GDM1 (cell line): ENCODE measurements around the gene JADE1.
A peak's percentile ranks its signal among the peaks of the same experiment; 100 is the strongest.

Experiments
- DNase-seq: peaks from one replicate; lab custom pipeline; 2025; lab: John Stamatoyannopoulos, UW

The JADE1 gene

GRCh38 chr4:128846063-128846462 is 36.6 kb downstream of the JADE1 start:
- no peak for DNase-seq

- DNase-seq, result no peak
These were observed 37.7 kb downstream of the JADE1 start for GRCh38 chr4:128847082-128847724.

DNA sequence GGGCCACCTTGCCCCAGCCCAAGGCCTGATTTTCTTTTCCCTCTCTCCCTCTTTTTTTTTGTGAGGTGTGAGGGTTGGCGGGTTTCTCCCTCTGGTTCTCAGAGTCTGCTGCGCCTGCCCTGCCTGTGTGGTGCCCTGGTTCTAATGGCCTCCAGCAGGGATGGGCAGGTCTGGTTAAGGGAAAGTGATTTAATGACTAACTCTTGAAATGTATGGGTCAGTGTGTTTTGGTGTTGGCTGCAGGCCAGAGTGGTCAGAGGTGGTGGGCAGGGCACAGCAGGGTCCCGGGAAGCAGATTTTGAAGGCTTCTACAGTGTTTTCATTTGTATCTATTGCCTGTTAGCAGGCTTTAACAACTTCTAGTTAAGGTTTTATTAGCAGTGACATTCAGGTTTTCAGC is 39.0 kb downstream of the JADE1 start:
- no peak for DNase-seq

GRCh38 chr4:128850252-128850651 is 40.8 kb downstream of the JADE1 start:
- DNase-seq, result no peak

GRCh38 chr4:128853741-128854140 is 44.2 kb downstream of the JADE1 start:
- no peak for DNase-seq

DNA sequence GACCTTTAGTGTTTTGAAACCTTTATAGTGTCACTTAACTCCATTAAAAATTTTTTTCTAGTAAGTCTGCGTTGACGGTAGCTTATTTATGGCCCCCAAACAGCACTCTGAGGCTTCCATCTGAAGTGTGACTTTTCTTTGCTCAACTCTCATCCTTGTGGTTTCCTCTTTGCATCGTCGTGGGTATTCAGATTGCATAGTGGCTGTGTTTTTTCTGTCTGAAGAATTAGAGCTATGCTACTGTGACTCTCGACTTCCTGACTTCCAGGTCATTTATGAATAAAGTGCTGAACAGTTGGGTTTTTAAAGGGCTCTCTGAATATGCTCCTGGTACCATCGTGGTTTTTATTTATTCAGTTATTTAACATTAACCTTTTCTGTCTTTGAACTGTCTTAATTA is 44.9 kb downstream of the JADE1 start:
- DNase-seq, result peak; percentile 28

DNA sequence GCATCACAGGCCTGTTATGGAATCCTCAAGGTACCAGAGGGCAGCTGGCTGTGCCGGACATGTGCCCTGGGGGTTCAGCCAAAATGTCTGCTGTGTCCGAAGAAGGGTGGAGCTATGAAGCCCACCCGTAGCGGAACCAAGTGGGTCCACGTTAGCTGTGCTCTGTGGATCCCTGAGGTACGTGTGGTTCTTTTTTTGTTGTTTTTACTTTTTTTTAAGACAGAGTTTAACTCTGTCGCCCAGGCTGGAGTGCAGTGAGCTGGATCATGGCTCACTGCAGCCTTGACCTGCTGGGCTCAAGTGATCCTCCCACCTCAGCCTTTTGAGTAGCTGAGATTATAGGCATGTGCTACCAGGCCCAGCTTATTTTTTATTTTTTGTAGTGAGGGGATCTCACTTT is 46.1 kb downstream of the JADE1 start:
- DNase-seq, result no peak

- DNase-seq, result no peak
These were observed 46.7 kb downstream of the JADE1 start for GRCh38 chr4:128856246-128856645.

DNA sequence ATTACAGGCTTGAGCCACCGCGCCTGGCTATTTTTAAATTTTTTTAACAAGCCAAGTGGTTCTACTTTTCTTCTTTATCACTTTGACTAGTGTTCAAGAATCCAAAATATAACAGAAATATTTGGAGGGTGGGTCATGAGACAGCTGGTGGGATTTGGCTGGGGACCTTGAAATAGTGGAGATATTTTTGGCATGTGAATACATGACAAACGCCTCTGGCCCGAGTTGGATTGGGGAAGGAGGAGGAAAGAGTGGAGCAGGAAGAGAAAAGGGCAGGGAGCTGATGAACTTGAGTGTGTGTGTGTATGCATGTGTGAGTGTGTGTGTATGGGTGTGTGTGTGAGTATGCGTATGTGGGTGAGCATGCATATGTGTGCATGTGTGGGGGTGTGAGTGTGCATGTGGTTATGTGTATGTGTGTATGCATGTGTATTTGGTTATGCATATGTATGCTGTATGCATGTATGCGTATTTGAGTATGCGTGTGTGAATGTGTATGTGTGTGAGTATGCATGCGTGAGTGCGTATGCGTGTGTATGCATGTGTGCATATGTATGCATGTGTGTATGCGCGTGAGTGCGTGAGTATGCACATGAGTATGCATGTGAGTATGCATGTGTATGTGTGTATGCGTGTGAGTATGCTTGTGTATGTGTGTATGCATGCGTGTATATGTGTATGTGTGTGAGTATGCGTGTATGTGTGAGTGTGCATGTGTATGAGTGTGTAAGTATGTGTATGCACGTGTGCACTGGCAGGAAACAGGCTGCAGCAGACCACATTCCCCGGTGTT is 49.6 kb downstream of the JADE1 start:
- DNase-seq, result no peak

GRCh38 chr4:128859887-128860677 is 50.6 kb downstream of the JADE1 start:
- no peak for DNase-seq

- DNase-seq, result peak; percentile 41
These were observed 52.5 kb downstream of the JADE1 start for GRCh38 chr4:128861856-128862518.

DNA sequence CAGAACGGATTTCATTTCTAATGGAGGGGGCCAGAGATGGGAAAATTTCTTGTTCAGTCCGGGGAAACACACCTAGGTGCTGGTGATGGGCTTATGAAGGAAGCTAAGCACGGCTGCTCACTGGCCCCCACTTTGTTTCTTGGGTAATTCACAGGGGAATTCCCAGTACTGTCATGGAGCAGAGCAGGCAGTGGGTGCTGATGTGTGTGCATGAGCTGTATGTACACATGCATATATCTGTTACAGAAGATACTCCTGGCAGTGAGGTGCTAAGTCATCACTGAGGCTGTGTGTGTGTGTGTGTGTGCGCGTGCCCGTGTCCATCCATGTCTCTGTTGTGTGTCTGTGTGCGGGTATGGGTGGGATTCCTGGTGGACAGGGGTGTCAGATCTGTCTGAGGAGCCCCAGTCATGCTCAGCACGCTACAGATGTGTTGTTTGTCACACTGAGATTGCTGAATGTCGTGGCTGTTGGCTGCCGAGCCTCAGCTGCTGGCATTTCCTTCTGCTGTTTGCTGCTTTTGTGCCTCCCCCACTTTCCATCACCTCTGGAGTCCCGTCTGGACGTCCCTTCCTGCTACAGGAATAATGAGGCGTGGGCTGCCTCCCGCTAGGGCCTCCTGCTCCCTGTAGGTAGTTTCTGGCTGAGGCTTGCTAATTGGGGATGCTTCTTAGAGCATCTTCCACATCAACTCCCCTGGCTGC is 53.3 kb downstream of the JADE1 start:
- no peak for DNase-seq

DNA sequence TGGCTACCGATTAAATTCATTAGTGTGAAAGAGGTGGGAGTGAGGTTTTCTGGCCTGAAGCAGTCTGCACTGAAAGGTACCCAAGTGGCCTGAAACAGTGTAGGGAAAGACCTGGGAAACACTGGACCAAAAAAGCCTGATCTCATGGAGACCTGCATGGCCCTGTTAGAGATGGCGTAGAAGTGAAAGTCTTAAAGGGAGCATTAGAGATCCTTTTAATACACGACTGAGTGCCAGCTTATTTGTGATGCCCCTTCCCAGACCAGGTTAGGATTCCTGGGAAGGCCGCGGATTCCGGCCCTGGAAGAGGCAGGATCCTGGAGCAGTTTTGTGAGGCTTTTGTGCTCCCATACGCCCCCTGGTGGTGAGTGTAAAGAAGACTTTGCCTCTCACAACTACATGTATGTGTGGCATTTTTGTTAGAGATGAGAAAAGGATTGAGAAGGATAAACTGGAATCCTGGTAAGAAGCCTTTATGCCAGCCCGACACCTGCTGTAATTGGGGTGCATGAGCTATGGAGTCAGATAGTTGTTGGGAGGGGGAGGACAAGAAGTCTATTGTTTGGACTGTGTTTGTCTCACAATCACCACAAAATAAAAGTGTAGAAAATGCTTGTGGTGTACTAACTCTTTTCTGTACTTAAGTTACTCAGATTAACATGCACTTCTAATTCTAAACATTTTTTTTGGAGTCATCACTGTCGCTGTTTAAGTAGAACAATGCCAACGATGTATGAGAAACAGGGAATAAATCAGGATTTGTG is 54.0 kb downstream of the JADE1 start:
- DNase-seq, result no peak

- DNase-seq, result no peak
These were observed 55.6 kb downstream of the JADE1 start for GRCh38 chr4:128865132-128865531.

GRCh38 chr4:128866269-128866668 is 56.8 kb downstream of the JADE1 start:
- DNase-seq, result no peak

- DNase-seq, result no peak
These were observed 57.2 kb downstream of the JADE1 start for GRCh38 chr4:128866691-128867090.

DNA sequence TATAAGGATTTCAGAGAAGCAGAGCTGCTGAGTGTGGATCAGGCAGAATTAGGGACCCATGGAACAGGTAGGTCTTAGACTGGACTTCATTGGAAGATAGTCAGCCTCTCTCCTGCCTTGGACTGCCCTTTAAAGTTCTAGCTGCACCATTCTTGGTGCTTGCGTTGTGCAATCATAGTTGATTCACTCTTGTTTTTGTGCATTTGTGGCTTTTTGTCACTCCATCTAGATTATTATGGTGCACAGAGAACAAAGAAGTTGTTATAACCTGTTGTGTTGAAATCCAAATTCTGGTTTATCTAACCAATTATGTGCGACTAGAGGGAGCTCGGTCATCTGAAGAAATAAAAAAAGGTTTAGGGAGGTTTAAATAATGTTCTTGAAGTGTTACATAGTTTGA is 59.3 kb downstream of the JADE1 start:
- DNase-seq, result no peak

DNA sequence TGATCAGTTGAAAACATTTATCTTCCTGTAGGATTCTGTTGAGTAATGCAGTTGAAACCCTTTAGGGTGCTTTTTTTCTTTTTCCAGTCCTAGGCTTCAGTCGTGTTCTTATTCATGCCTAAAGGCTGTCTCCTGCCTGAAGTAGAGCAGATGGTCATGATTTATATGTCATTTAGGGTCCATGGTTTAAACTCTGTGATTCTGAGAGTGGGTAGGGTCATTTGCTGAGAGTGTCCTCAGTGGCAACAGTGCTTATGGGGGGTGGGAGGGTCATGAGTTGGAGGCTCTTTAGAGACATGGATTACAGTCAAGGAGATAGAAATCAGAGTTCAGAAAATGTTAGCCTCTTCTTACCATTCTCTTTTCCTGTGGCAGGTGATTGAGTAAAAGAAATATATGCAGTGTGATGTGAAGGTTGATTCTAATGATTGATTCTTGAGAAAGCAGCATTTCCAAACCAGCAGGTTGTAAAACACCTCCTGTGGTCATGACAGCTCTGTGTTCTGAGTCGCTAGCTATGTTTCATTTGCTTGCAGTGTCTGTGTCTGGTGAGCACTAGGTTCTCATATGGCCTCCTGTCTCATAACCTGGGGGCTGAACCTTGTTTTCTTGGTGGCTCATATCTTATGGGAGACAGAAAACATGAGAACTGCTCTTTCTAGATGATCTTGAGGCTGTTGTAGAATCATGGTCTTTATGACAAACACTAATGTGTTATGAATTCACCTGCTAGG is 60.4 kb downstream of the JADE1 start:
- no peak for DNase-seq

- no peak for DNase-seq
These were observed 62.4 kb downstream of the JADE1 start for GRCh38 chr4:128871948-128872347.

GRCh38 chr4:128876200-128876599 is 66.7 kb downstream of the JADE1 start:
- DNase-seq, result no peak
